ENCODE data around the gene USP48. TPM values are rescaled to one million over a fixed set of nuclear protein-coding genes. Genes with fewer than 3 reads are reported as not detected.

The USP48 gene
- total RNA-seq, 1 experiment from 2014 or later: 84.8 TPM

GRCh38 chr1:21751281-21751680 is 31.7 kb downstream of the USP48 start:
- Histone ChIP-seq H3K23ac (ENCODE audit: insufficient read length, low read depth, low read length) (no peak overlapping the region), H3T11ph (ENCODE audit: low read length) (no peak overlapping the region), H4K8ac (replicated peaks; ENCODE audit: insufficient read length, low read depth, low read length) (no peak overlapping the region), H2BK15ac (ENCODE audit: low read depth, low read length) (no peak overlapping the region), H3K9me3 (ENCODE audit: control insufficient read depth, low read depth, low read length) (no peaks in the 10 kb centered on the region), H4K20me1 (ENCODE audit: control insufficient read depth, insufficient read depth, insufficient read length) (no peaks in the 10 kb centered on the region), H2BK12ac (ENCODE audit: insufficient read length, low read depth, low read length) (no peak overlapping the region), H2BK120ac (ENCODE audit: low read depth, low read length, poor library complexity, severe bottlenecking) (no peak overlapping the region), H3K9ac (ENCODE audit: extremely low read depth, insufficient read length, low read length) (no peak overlapping the region), H3K14ac (ENCODE audit: insufficient read depth, low read length) (no peak overlapping the region), H3K4me2 (ENCODE audit: insufficient read depth, insufficient read length, low read length) (no peak overlapping the region), H4K5ac (ENCODE audit: insufficient read length, low read depth, low read length) (no peak overlapping the region), H2BK5ac (ENCODE audit: insufficient read length, low read length) (no peak overlapping the region), H3K27me3 (ENCODE audit: insufficient read depth, low read length) (no peaks in the 10 kb centered on the region), H2AFZ (ENCODE audit: low read length) (no peak overlapping the region), H3K56ac (ENCODE audit: insufficient read length, low read depth, low read length) (no peak overlapping the region), H3K18ac (ENCODE audit: insufficient read length, low read depth, low read length) (no peak overlapping the region), H3K79me1 (ENCODE audit: insufficient read depth, low read depth, low read length, poor library complexity, severe bottlenecking) (no peaks in the 10 kb centered on the region), H3K79me2 (ENCODE audit: insufficient read depth, low read length) (no peaks in the 10 kb centered on the region), H2AK5ac (ENCODE audit: insufficient read length, low read length) (no peak overlapping the region), H3K27ac (ENCODE audit: insufficient read length, low read depth, low read length) (no peak overlapping the region), H3K4me1 (ENCODE audit: insufficient read depth, low read length) (no peaks in the 10 kb centered on the region), H3K4ac (ENCODE audit: low read depth, low read length) (no peak overlapping the region), H3K23me2 (ENCODE audit: insufficient read length, low read depth, low read length, poor library complexity, severe bottlenecking) (no peaks in the 10 kb centered on the region), H2BK20ac (ENCODE audit: low read depth, low read length, poor library complexity, severe bottlenecking) (no peak overlapping the region), H4K91ac (ENCODE audit: insufficient read length, low read depth, low read length) (no peak overlapping the region)
- no peaks in the 10 kb centered on the region for H3K9me3 Mint-ChIP-seq
- no peak overlapping the region for H3K4me3 Mint-ChIP-seq
- no CpG with 5 or more reads among the region's 2 CpGs for WGBS (ENCODE audit: extremely low coverage, insufficient read length, low lambda C conversion rate)
- no peak for TF ChIP-seq CTCF (conservative IDR thresholded peaks at IDR 0.05)
- peaks cover 14 to 70% (median 61%) of the 10 kb centered on the region in 3 experiments; a peak in 6 of 7 replicates for H3K36me3 Mint-ChIP-seq (ENCODE audit: insufficient read depth in 1 of 3, low read depth in 3 of 3)
- H3K27ac Mint-ChIP-seq: no peak overlapping the region; a peak in 1 of 7 replicates
- no peak for DNase-seq
- no peaks in the 10 kb centered on the region for H3K4me1 Mint-ChIP-seq
- no peaks in the 10 kb centered on the region for H3K27me3 Mint-ChIP-seq (ENCODE audit: low read depth)
